ENCODE data around the gene DET1.

GRCh38 chr15:88491158-88491557, 55.3 kb downstream of the DET1 start:
- no peak for TF ChIP-seq POLR2A (IDR thresholded peaks at IDR 0.05; ENCODE audit: low read length)
- TF ChIP-seq GATA1 (IDR thresholded peaks at IDR 0.05; ENCODE audit: low read depth, low read length): no peak
